H1 (cell line): ENCODE measurements around the gene MEIS2. TPM values are rescaled to one million over a fixed set of nuclear protein-coding genes. Genes with fewer than 3 reads are reported as not detected.

Experiments used
- CTCF ChIA-PET: fragments of 300-600 bp; sonication (Branson Sonifier 250); formaldehyde crosslinking; loops from one replicate; lab custom pipeline; 2021; ENCODE audit not compliant: partially characterized antibody; lab: Charles Lee
- POLR2A ChIA-PET: fragments of 300-600 bp; sonication (Branson Sonifier 250); formaldehyde crosslinking; loops from one replicate; lab custom pipeline; 2021; ENCODE audit warnings: inconsistent platforms; ENCODE audit not compliant: partially characterized antibody; lab: Charles Lee
- DNase-seq, 2 experiments: peaks; one replicate each; pipeline versions ENCODE4 v3.0.0 to v3.0.0-alpha.2; 2010 to 2022; ENCODE audit warnings: low spot score in 2 of 2, low read depth in 1 of 2, mixed read lengths in 1 of 2
- FAIRE-seq: peaks from 2 replicates; lab custom pipeline; 2011; peaks lifted over from hg19 to GRCh38; lab: Jason Lieb, UNC
- H2AFZ ChIP-seq: 2 replicates; pipeline ENCODE4 v1.8.1; 2012; ENCODE audit warnings: low read length, inconsistent platforms
- H2AK5ac ChIP-seq: 2 replicates; pipeline ENCODE4 v1.6.1; 2013; ENCODE audit warnings: low read depth, low read length
- H2BK120ac ChIP-seq: replicated peaks from 2 replicates; pipeline ENCODE3; 2013; ENCODE audit warnings: low read depth, low read length, inconsistent platforms
- H2BK12ac ChIP-seq: 2 replicates; pipeline ENCODE4 v1.6.1; 2013; ENCODE audit warnings: low read depth, low read length
- H2BK15ac ChIP-seq: 2 replicates; pipeline ENCODE4 v1.6.1; 2013; ENCODE audit warnings: low read length
- H2BK20ac ChIP-seq: 2 replicates; pipeline ENCODE4 v1.6.1; 2013; ENCODE audit warnings: low read length
- H2BK5ac ChIP-seq: 2 replicates; pipeline ENCODE4 v1.6.1; 2013; ENCODE audit warnings: low read depth, low read length
- H3K14ac ChIP-seq: 2 replicates; pipeline ENCODE4 v1.6.1; 2013; ENCODE audit warnings: inconsistent platforms; ENCODE audit not compliant: insufficient read length
- H3K18ac ChIP-seq: 2 replicates; pipeline ENCODE4 v1.6.1; 2013; ENCODE audit warnings: low read length; ENCODE audit errors: extremely low read depth
- H3K23ac ChIP-seq: 2 replicates; pipeline ENCODE4 v1.6.1; 2013; ENCODE audit warnings: inconsistent platforms; ENCODE audit not compliant: insufficient read length
- H3K23me2 ChIP-seq: 2 replicates; pipeline ENCODE4 v1.6.1; 2013; ENCODE audit warnings: low read depth, low read length
- H3K27ac ChIP-seq: 2 replicates; pipeline ENCODE4 v1.6.1; 2011; ENCODE audit warnings: low read depth, low read length, inconsistent platforms
- H3K27me3 ChIP-seq, 4 experiments: replicated peaks in 1 of 4; 1 replicate in 1 of 4; 2 replicates in 3 of 4; pipeline versions ENCODE4 v1.6.1 to v1.8.1; 2011 to 2013; ENCODE audit warnings: low read length in 3 of 4, mild to moderate bottlenecking in 3 of 4, inconsistent platforms in 2 of 4, mixed read lengths in 2 of 4, moderate library complexity in 1 of 4; ENCODE audit not compliant: control insufficient read depth in 3 of 4, insufficient read depth in 3 of 4; ENCODE audit errors: extremely low read depth in 1 of 4
- H3K36me3 ChIP-seq, 4 experiments: 2 replicates each; pipeline versions ENCODE4 v1.6.1 to v1.8.1; 2011 to 2013; ENCODE audit warnings: mild to moderate bottlenecking in 4 of 4, low read length in 3 of 4, moderate library complexity in 2 of 4, control low read depth in 1 of 4, inconsistent platforms in 1 of 4; ENCODE audit not compliant: insufficient read depth in 4 of 4, control insufficient read depth in 2 of 4
- H3K4ac ChIP-seq: replicated peaks from 2 replicates; pipeline ENCODE3; 2013; ENCODE audit warnings: low read length, low read depth, mixed read lengths, inconsistent platforms; ENCODE audit not compliant: insufficient read length
- H3K4me1 ChIP-seq, 4 experiments: replicated peaks in 1 of 4; 1 replicate in 1 of 4; 2 replicates in 3 of 4; pipeline versions ENCODE4 v1.6.1 to v1.8.1; 2011 to 2013; ENCODE audit warnings: low read length in 3 of 4, inconsistent platforms in 2 of 4, mixed read lengths in 1 of 4; ENCODE audit not compliant: insufficient read depth in 4 of 4, control insufficient read depth in 3 of 4
- H3K4me2 ChIP-seq, 2 experiments: 2 replicates each; pipeline versions ENCODE4 v1.6.1 to v1.8.1; 2011 to 2013; ENCODE audit warnings: low read depth in 2 of 2, low read length in 2 of 2, control low read depth in 1 of 2, inconsistent platforms in 1 of 2, mild to moderate bottlenecking in 1 of 2; ENCODE audit not compliant: insufficient read depth in 1 of 2
- H3K4me3 ChIP-seq, 4 experiments: fragments of 200-600, 300-600 bp in 1 of 4; sonication (generic), shearing (Covaris generic), sonication (Bioruptor Twin) in 1 of 4; 2 replicates each; pipeline versions ENCODE4 v1.5.1 to v1.8.1; 2011 to 2016; ENCODE audit warnings: low read length in 4 of 4, low read depth in 3 of 4, control low read depth in 2 of 4, inconsistent platforms in 2 of 4, mild to moderate bottlenecking in 2 of 4, mixed read lengths in 1 of 4, moderate library complexity in 1 of 4; ENCODE audit not compliant: insufficient read depth in 2 of 4; ENCODE audit errors: extremely low read depth in 1 of 4
- H3K56ac ChIP-seq: replicated peaks from 2 replicates; pipeline ENCODE3; 2013; ENCODE audit warnings: low read depth, mild to moderate bottlenecking, mixed read lengths, low read length, inconsistent platforms; ENCODE audit not compliant: insufficient read length
- H3K79me1 ChIP-seq: 2 replicates; pipeline ENCODE4 v1.6.1; 2013; ENCODE audit warnings: low read depth, low read length, control low read depth
- H3K79me2 ChIP-seq, 2 experiments: 2 replicates each; pipeline versions ENCODE4 v1.6.1 to v1.8.1; 2012 to 2013; ENCODE audit warnings: low read length in 2 of 2, mild to moderate bottlenecking in 2 of 2, inconsistent platforms in 1 of 2; ENCODE audit not compliant: insufficient read depth in 2 of 2, control insufficient read depth in 1 of 2
- H3K9ac ChIP-seq, 4 experiments: replicated peaks in 1 of 4; 1 replicate in 1 of 4; 2 replicates in 3 of 4; pipeline versions ENCODE4 v1.6.1 to v1.8.1; 2011 to 2013; ENCODE audit warnings: low read depth in 3 of 4, low read length in 3 of 4, control low read depth in 2 of 4, mild to moderate bottlenecking in 2 of 4, moderate library complexity in 2 of 4, inconsistent platforms in 1 of 4; ENCODE audit errors: extremely low read depth in 1 of 4
- H3K9me3 ChIP-seq, 2 experiments: 2 replicates each; pipeline versions ENCODE4 v1.6.1 to v1.8.1; 2012 to 2013; ENCODE audit warnings: mild to moderate bottlenecking in 2 of 2, moderate library complexity in 2 of 2, control low read depth in 1 of 2, inconsistent platforms in 1 of 2, low read depth in 1 of 2, low read length in 1 of 2, mixed read lengths in 1 of 2; ENCODE audit not compliant: insufficient read depth in 2 of 2
- H4K20me1 ChIP-seq, 2 experiments: replicated peaks in 1 of 2; 2 replicates each; pipeline versions ENCODE3 to v1.8.1; 2011 to 2013; ENCODE audit warnings: inconsistent platforms in 2 of 2, low read length in 2 of 2, mild to moderate bottlenecking in 1 of 2; ENCODE audit not compliant: insufficient read depth in 2 of 2, control insufficient read depth in 1 of 2
- H4K5ac ChIP-seq: 2 replicates; pipeline ENCODE4 v1.6.1; 2013; ENCODE audit warnings: low read length, low read depth, mixed read lengths, inconsistent platforms; ENCODE audit not compliant: insufficient read length
- H4K8ac ChIP-seq: 2 replicates; pipeline ENCODE4 v1.8.0; 2013; ENCODE audit warnings: mild to moderate bottlenecking, moderate library complexity, low read length, inconsistent platforms; ENCODE audit not compliant: insufficient read depth; ENCODE audit errors: extremely low read depth
- H4K91ac ChIP-seq: replicated peaks from 2 replicates; pipeline ENCODE3; 2013; ENCODE audit warnings: low read length, mixed read lengths, inconsistent platforms; ENCODE audit not compliant: insufficient read length
- ATF3 ChIP-seq: IDR thresholded peaks from 2 replicates; pipeline ENCODE4 v1.6.1; 2011; ENCODE audit warnings: low read depth, mild to moderate bottlenecking, low read length; ENCODE audit not compliant: insufficient read depth
- BRCA1 ChIP-seq: IDR thresholded peaks from 2 replicates; pipeline ENCODE4 v1.6.1; 2012; ENCODE audit warnings: low read depth, low read length, improper control_type of control experiment
- CHD2 ChIP-seq: IDR thresholded peaks from 2 replicates; pipeline ENCODE4 v1.6.1; 2012; ENCODE audit warnings: low read length, improper control_type of control experiment
- KDM1A ChIP-seq: fragments of 200-600, 300-600 bp; sonication (generic); IDR thresholded peaks from 2 replicates; pipeline ENCODE4 v1.7.1; 2016; ENCODE audit warnings: mild to moderate bottlenecking, low read length, borderline replicate concordance
- MAFK ChIP-seq: IDR thresholded peaks from 2 replicates; pipeline ENCODE4 v1.6.1; 2012; ENCODE audit warnings: low read depth, mild to moderate bottlenecking, improper control_type of control experiment, low read length
- RAD21 ChIP-seq, 2 experiments: IDR thresholded peaks in 1 of 2; conservative IDR thresholded peaks in 1 of 2; 2 replicates each; pipeline ENCODE4 v1.6.1; 2011; ENCODE audit warnings: low read depth in 2 of 2, low read length in 2 of 2, improper control_type of control experiment in 1 of 2, inconsistent platforms in 1 of 2, mild to moderate bottlenecking in 1 of 2, moderate library complexity in 1 of 2
- RBBP5 ChIP-seq: IDR thresholded peaks from 2 replicates; pipeline ENCODE4 v1.7.1; 2012; ENCODE audit warnings: low read depth, mild to moderate bottlenecking, inconsistent platforms, low read length, moderate library complexity, borderline replicate concordance
- RXRA ChIP-seq: IDR thresholded peaks from 2 replicates; pipeline ENCODE4 v1.6.1; 2011; ENCODE audit warnings: low read depth, mild to moderate bottlenecking, low read length, moderate library complexity; ENCODE audit not compliant: insufficient read depth
- SIN3A ChIP-seq, 2 experiments: IDR thresholded peaks in 1 of 2; conservative IDR thresholded peaks in 1 of 2; 2 replicates each; pipeline ENCODE4 v1.6.1; 2011 to 2012; ENCODE audit warnings: low read length in 2 of 2, improper control_type of control experiment in 1 of 2, low read depth in 1 of 2, mild to moderate bottlenecking in 1 of 2
- SIX5 ChIP-seq: IDR thresholded peaks from 2 replicates; pipeline ENCODE4 v1.6.1; 2011; ENCODE audit warnings: mild to moderate bottlenecking, low read depth, low read length
- SP1 ChIP-seq: IDR thresholded peaks from 2 replicates; pipeline ENCODE4 v1.6.1; 2011; ENCODE audit warnings: low read depth, low read length
- SP2 ChIP-seq: IDR thresholded peaks from 2 replicates; pipeline ENCODE4 v1.6.1; 2012; ENCODE audit warnings: mild to moderate bottlenecking, low read length, inconsistent platforms
- TBP ChIP-seq: IDR thresholded peaks from 2 replicates; pipeline ENCODE4 v1.6.1; 2011; ENCODE audit warnings: low read depth, low read length, improper control_type of control experiment
- WGBS, 2 experiments: shearing (Covaris generic) in 1 of 2; methylation state at CpG; one replicate each; pipeline versions ENCODE4 v1.1.6 to v1.1.7; 2013 to 2015; ENCODE audit warnings: low lambda C conversion rate in 2 of 2, mixed read lengths in 2 of 2, inconsistent platforms in 1 of 2, low coverage in 1 of 2, missing lambda C conversion rate in 1 of 2; ENCODE audit not compliant: insufficient replicate concordance in 2 of 2, insufficient coverage in 1 of 2, insufficient read length in 1 of 2; ENCODE audit errors: extremely low coverage in 1 of 2, missing lambda C conversion rate in 1 of 2; 5-methylcytosine and 5-hydroxymethylcytosine counted together
- polyA plus RNA-seq, 7 experiments: library from polyadenylated mRNA; depleted of rRNA in 3 of 7; stranded (reverse) in 5 of 7; unstranded in 2 of 7; fragments of >200 nt in 5 of 7; fragments of 200-250 nt in 2 of 7; gene quantifications; 1 replicate in 5 of 7; 2 replicates in 1 of 7; 4 replicates in 1 of 7; pipeline versions ENCODE4 v1.2.1 to v1.2.3, GENCODE V29; 2011 to 2013; ENCODE audit warnings: missing spikeins in 2 of 7, mixed read lengths in 2 of 7
- total RNA-seq: library from RNA; stranded (reverse); fragmentation: NEBNext Ultra II Directional; extraction: Animal tissue kit (Norgen Biotek cat#: 25700); gene quantifications from 2 replicates; pipeline ENCODE4 v1.2.1, GENCODE V29; 2021

Gene MEIS2
- total and polyA plus RNA-seq, 2 of the 8 experiments (the other 6 are each of a cell fraction or from before 2014, with no cell fraction given), result 0.22 to 1.2 TPM

- no peaks in the 10 kb centered on the region for H3K79me2 ChIP-seq
- H4K20me1 ChIP-seq, result no peaks in the 10 kb centered on the region
- no peak overlapping the region for H2BK12ac ChIP-seq
- H3K23ac ChIP-seq, result no peak overlapping the region
- no peak overlapping the region for H3K18ac ChIP-seq
- H3K14ac ChIP-seq, result no peak overlapping the region
- no peak overlapping the region for H2BK15ac ChIP-seq
- no peak overlapping the region for H4K91ac ChIP-seq
- H3K23me2 ChIP-seq, result no peaks in the 10 kb centered on the region
- H3K27me3 ChIP-seq, result no peaks in the 10 kb centered on the region
- FAIRE-seq, result peak; percentile 19
- no peak for TF ChIP-seq RAD21 (IDR thresholded peaks at IDR 0.05 in 1 of 2, conservative IDR thresholded peaks at IDR 0.05 in 1 of 2; ENCODE audit: low read depth in 2 of 2, low read length in 2 of 2)
- TF ChIP-seq SP1, result no peak
- no peak for TF ChIP-seq TBP
- no peak for TF ChIP-seq RXRA
- TF ChIP-seq RBBP5, result no peak
- TF ChIP-seq SP2, result no peak
- no peak for TF ChIP-seq BRCA1
- TF ChIP-seq MAFK, result no peak
- no peak for TF ChIP-seq SIN3A (conservative IDR thresholded peaks at IDR 0.05 in 1 of 2, IDR thresholded peaks at IDR 0.05 in 1 of 2; ENCODE audit: low read depth in 1 of 2, low read length in 2 of 2)
- TF ChIP-seq SIX5, result no peak
- TF ChIP-seq CHD2, result no peak
- no peak for TF ChIP-seq ATF3
- TF ChIP-seq KDM1A, result no peak
- no peak overlapping the region for H2BK20ac ChIP-seq
- no peak overlapping the region for H4K5ac ChIP-seq
- H3K4me3 ChIP-seq, result no peak overlapping the region
- ChIA-PET CTCF (no interaction called here), POLR2A (no interaction called here)
- no peak overlapping the region for H2AK5ac ChIP-seq
- H3K4me1 ChIP-seq, result peaks cover 0 to 3% (median 0%) of the 10 kb centered on the region in 4 experiments; a peak in 3 of 7 replicates
- H2BK120ac ChIP-seq, result no peak overlapping the region
- no peak overlapping the region for H4K8ac ChIP-seq
- no peak overlapping the region for H3K27ac ChIP-seq
- no peak overlapping the region for H2AFZ ChIP-seq
- no peak for DNase-seq
- H3K4me2 ChIP-seq, result no peak overlapping the region
- H3K79me1 ChIP-seq, result no peaks in the 10 kb centered on the region
- no peaks in the 10 kb centered on the region for H3K9me3 ChIP-seq
- no peak overlapping the region for H3K56ac ChIP-seq
- no peak overlapping the region for H2BK5ac ChIP-seq
- no peak overlapping the region for H3K4ac ChIP-seq
- no peaks in the 10 kb centered on the region for H3K36me3 ChIP-seq
- WGBS, 2 experiments, result 81% methylated on average over 4 of the region's 4 CpGs; no CpG with 5 or more reads in 1 of the 2 experiments
- no peak overlapping the region for H3K9ac ChIP-seq
These were observed 24.8 kb upstream of the MEIS2 start for GRCh38 chr15:37125143-37125542.
